SK-N-SH (cell line): ENCODE data around the gene NAP1L5. TPM values are rescaled to one million over a fixed set of nuclear protein-coding genes. Genes with fewer than 3 reads are reported as not detected.

Experiments
- CTCF ChIA-PET: fragments of 300-600, 350-600 bp; formaldehyde crosslinking; extraction: SDS; loops from one replicate; lab custom pipeline; 2021; lab: Yijun Ruan, JAX
- POLR2A ChIA-PET: fragments of 350-600 bp; sonication (Branson Sonifier 250); formaldehyde crosslinking; extraction: SDS; loops from one replicate; lab custom pipeline; 2020; ENCODE audit warnings: antibody characterized with exemption, inconsistent platforms; lab: Yijun Ruan, JAX
- DNase-seq: peaks from one replicate; pipeline ENCODE4 v3.0.0; 2012
- H2AFZ ChIP-seq: fragments of 200-600 bp; sonication (generic); 2 replicates; pipeline ENCODE4 v1.8.1; 2016; ENCODE audit warnings: antibody characterized with exemption, mild to moderate bottlenecking, low read depth
- H3F3A ChIP-seq: fragments of 200-600 bp; sonication (generic); replicated peaks from 2 replicates; pipeline ENCODE3; 2016; ENCODE audit warnings: antibody characterized with exemption, mild to moderate bottlenecking; ENCODE audit not compliant: insufficient read depth
- H3K27ac ChIP-seq, 2 experiments: fragments of 200-500 bp in 1 of 2; fragments of 200-600 bp in 1 of 2; sonication (Bioruptor generic) in 1 of 2; sonication (generic), shearing (Covaris generic) in 1 of 2; 2 replicates each; pipeline versions ENCODE4 v1.5.1 to v1.6.1; 2014 to 2016; ENCODE audit warnings: low read depth in 2 of 2, inconsistent platforms in 1 of 2, low read length in 1 of 2, mild to moderate bottlenecking in 1 of 2, mixed read lengths in 1 of 2
- H3K27me3 ChIP-seq: fragments of 200-600 bp; sonication (generic), shearing (Covaris generic); 2 replicates; pipeline ENCODE4 v1.6.1; 2016; ENCODE audit warnings: mixed run types; ENCODE audit not compliant: insufficient read depth
- H3K36me3 ChIP-seq, 2 experiments: fragments of 200-500 bp in 1 of 2; fragments of 200-600 bp in 1 of 2; sonication (Bioruptor generic) in 1 of 2; sonication (generic) in 1 of 2; replicated peaks in 1 of 2; 2 replicates each; pipeline versions ENCODE3 to v1.5.1; 2014 to 2016; ENCODE audit warnings: low read length in 1 of 2, mild to moderate bottlenecking in 1 of 2; ENCODE audit not compliant: insufficient read depth in 2 of 2, control insufficient read depth in 1 of 2
- H3K4me1 ChIP-seq, 2 experiments: fragments of 200-500 bp in 1 of 2; fragments of 200-600 bp in 1 of 2; sonication (Bioruptor generic) in 1 of 2; sonication (generic), shearing (Covaris generic) in 1 of 2; 2 replicates each; pipeline versions ENCODE4 v1.5.1 to v1.6.1; 2014 to 2016; ENCODE audit warnings: low read depth in 1 of 2, low read length in 1 of 2, mixed run types in 1 of 2; ENCODE audit not compliant: insufficient read depth in 2 of 2, control insufficient read depth in 1 of 2
- H3K4me2 ChIP-seq: fragments of 200-600 bp; sonication (generic), shearing (Covaris generic); 2 replicates; pipeline ENCODE4 v1.6.1; 2017; ENCODE audit warnings: mixed run types
- H3K4me3 ChIP-seq, 2 experiments: fragments of 200-500 bp in 1 of 2; fragments of 200-600 bp in 1 of 2; sonication (Bioruptor generic) in 1 of 2; sonication (generic), shearing (Covaris generic) in 1 of 2; 2 replicates each; pipeline versions ENCODE4 v1.5.1 to v1.8.1; 2014 to 2016; ENCODE audit warnings: low read depth in 2 of 2, inconsistent platforms in 1 of 2, low read length in 1 of 2, mild to moderate bottlenecking in 1 of 2, mixed read lengths in 1 of 2, moderate library complexity in 1 of 2
- H3K79me2 ChIP-seq: fragments of 200-600 bp; sonication (generic); 2 replicates; pipeline ENCODE4 v1.8.1; 2017; ENCODE audit warnings: mild to moderate bottlenecking; ENCODE audit not compliant: insufficient read depth
- H3K9ac ChIP-seq: fragments of 200-600 bp; sonication (generic); 2 replicates; pipeline ENCODE4 v1.6.1; 2017; ENCODE audit warnings: mixed run types
- H3K9me2 ChIP-seq: fragments of 200-600 bp; sonication (generic); 2 replicates; pipeline ENCODE4 v1.6.1; 2017; ENCODE audit warnings: mixed run types
- H3K9me3 ChIP-seq: fragments of 200-600 bp; sonication (generic); 2 replicates; pipeline ENCODE4 v1.6.1; 2017; ENCODE audit warnings: mixed run types, mild to moderate bottlenecking, moderate library complexity
- H4K20me1 ChIP-seq: fragments of 200-600 bp; sonication (generic); 2 replicates; pipeline ENCODE4 v1.6.1; 2017; ENCODE audit warnings: mild to moderate bottlenecking, mixed run types; ENCODE audit not compliant: insufficient read depth
- CTCF ChIP-seq: fragments of 200-600 bp; sonication (generic); IDR thresholded peaks from 2 replicates; pipeline ENCODE4 v1.6.1; 2017; ENCODE audit warnings: antibody characterized with exemption, mild to moderate bottlenecking, moderate library complexity
- FOXM1 ChIP-seq: IDR thresholded peaks from 2 replicates; pipeline ENCODE4 v1.4.0; 2012; ENCODE audit warnings: low read depth, mild to moderate bottlenecking
- GABPA ChIP-seq: IDR thresholded peaks from 2 replicates; pipeline ENCODE4 v1.4.0; 2012; ENCODE audit warnings: low read depth, mild to moderate bottlenecking
- IRF3 ChIP-seq: fragments of 150-350 bp; IDR thresholded peaks from 2 replicates; pipeline ENCODE4 v1.6.1; 2016; ENCODE audit warnings: mild to moderate bottlenecking, low read depth, low read length
- MEF2A ChIP-seq: IDR thresholded peaks from 2 replicates; pipeline ENCODE4 v1.4.0; 2012; ENCODE audit warnings: low read depth, borderline replicate concordance
- NFIC ChIP-seq: IDR thresholded peaks from 2 replicates; pipeline ENCODE4 v1.4.0; 2012; ENCODE audit warnings: borderline replicate concordance
- RCOR1 ChIP-seq: fragments of 150-350 bp; IDR thresholded peaks from 2 replicates; pipeline ENCODE4 v1.6.1; 2017; ENCODE audit warnings: antibody characterized with exemption, low read length
- SIN3A ChIP-seq: IDR thresholded peaks from 2 replicates; pipeline ENCODE4 v1.6.1; 2012; ENCODE audit warnings: low read depth, mild to moderate bottlenecking, low read length, moderate library complexity, borderline replicate concordance
- SMC3 ChIP-seq: IDR thresholded peaks from 2 replicates; pipeline ENCODE4 v1.6.1; 2012; ENCODE audit warnings: low read depth, low read length, improper control_type of control experiment
- TAF1 ChIP-seq: IDR thresholded peaks from 2 replicates; pipeline ENCODE4 v1.6.1; 2012; ENCODE audit warnings: low read depth, mild to moderate bottlenecking, low read length, moderate library complexity, borderline replicate concordance
- TEAD4 ChIP-seq: IDR thresholded peaks from 2 replicates; pipeline ENCODE4 v1.4.0; 2012; ENCODE audit warnings: mild to moderate bottlenecking, borderline replicate concordance; ENCODE audit not compliant: insufficient read depth
- WGBS: methylation state at CpG from one replicate; pipeline ENCODE4 v1.1.6; 2017; ENCODE audit warnings: low lambda C conversion rate; 5-methylcytosine and 5-hydroxymethylcytosine counted together
- polyA plus RNA-seq, 3 experiments: library from polyadenylated mRNA; depleted of rRNA; stranded (reverse); fragments of >200 nt; gene quantifications; 2 replicates each; pipeline ENCODE4 v1.2.3, GENCODE V29; 2012
- TF ChIP-seq, protein P1 (sequence below): IDR thresholded peaks from 2 replicates; pipeline ENCODE4 v1.4.0; 2012; ENCODE audit warnings: low read depth, borderline replicate concordance
- TF ChIP-seq, protein P2 (sequence below): IDR thresholded peaks from 2 replicates; pipeline ENCODE4 v1.4.0; 2012; ENCODE audit warnings: low read depth
- TF ChIP-seq, protein P3 (sequence below): IDR thresholded peaks from 2 replicates; pipeline ENCODE4; 2012

NAP1L5 gene
- polyA plus RNA-seq, 1 of the 3 experiments (the other 2 are of a cell fraction), result 7.5 TPM

GRCh38 chr4:88735564-88735963 is 37.9 kb upstream of the NAP1L5 start:
- Histone ChIP-seq H3K4me1 (no peaks in the 10 kb centered on the region; a peak in 1 of 4 replicates), H2AFZ (no peak overlapping the region), H3K36me3 (peaks cover 0 to 12% of the 10 kb centered on the region in 2 experiments), H3K27me3 (no peaks in the 10 kb centered on the region), H3F3A (no peaks in the 10 kb centered on the region), H3K4me2 (no peak overlapping the region), H3K9me3 (no peaks in the 10 kb centered on the region), H3K27ac (no peak overlapping the region), H3K9me2 (no peaks in the 10 kb centered on the region), H3K4me3 (no peak overlapping the region), H4K20me1 (no peaks in the 10 kb centered on the region), H3K9ac (no peak overlapping the region), H3K79me2 (no peaks in the 10 kb centered on the region)
- CTCF ChIA-PET, result interaction anchor here (0.8 to 2.3 kb wide), 2 partner anchors 27 to 524 kb away, joined by 4 to 7 read pairs; no protein-coding TSS in a partner anchor
- TF ChIP-seq IRF3 (no peak), MEF2A (no peak)
- WGBS, result 100% methylated on average over 1 of the region's 1 CpG
- POLR2A ChIA-PET, result no interaction called here
- DNase-seq, result no peak

- POLR2A ChIA-PET, result no interaction called here
- Histone ChIP-seq H3K79me2 (no peaks in the 10 kb centered on the region), H3K27me3 (no peaks in the 10 kb centered on the region), H2AFZ (no peak overlapping the region), H3K4me2 (no peak overlapping the region), H3K9me2 (no peaks in the 10 kb centered on the region), H4K20me1 (no peaks in the 10 kb centered on the region), H3K4me3 (no peak overlapping the region), H3K36me3 (peaks cover 0 to 23% of the 10 kb centered on the region in 2 experiments), H3K27ac (no peak overlapping the region), H3K4me1 (no peaks in the 10 kb centered on the region; a peak in 1 of 4 replicates), H3K9me3 (no peaks in the 10 kb centered on the region), H3K9ac (no peak overlapping the region), H3F3A (no peaks in the 10 kb centered on the region)
- WGBS, result 87% methylated on average over 2 of the region's 3 CpGs
- TF ChIP-seq TAF1 (no peak), SMC3 (no peak), GABPA (no peak), SIN3A (no peak)
- CTCF ChIA-PET, result interaction anchor here (1.1 to 1.4 kb wide), 2 partner anchors 14 to 28 kb away, joined by 3 read pairs; no protein-coding TSS in a partner anchor
- DNase-seq, result no peak
Observed at GRCh38 chr4:88734403-88734949, 36.8 kb upstream of the NAP1L5 start.

GRCh38 chr4:88732714-88733368 is 35.2 kb upstream of the NAP1L5 start:
- H3K4me1 ChIP-seq, result peaks cover 0 to 2% of the 10 kb centered on the region in 2 experiments; a peak in 1 of 4 replicates
- WGBS, result 88% methylated on average over 5 of the region's 5 CpGs
- H3K4me2 ChIP-seq, result no peak overlapping the region
- peaks cover 2 to 28% of the 10 kb centered on the region in 2 experiments for H3K36me3 ChIP-seq
- H2AFZ ChIP-seq, result no peak overlapping the region
- H3K79me2 ChIP-seq, result no peaks in the 10 kb centered on the region
- H3K27ac ChIP-seq, result no peak overlapping the region
- no peaks in the 10 kb centered on the region for H4K20me1 ChIP-seq
- ChIA-PET POLR2A (no interaction called here), CTCF (interaction anchor here (0.9 to 1.6 kb wide), 4 partner anchors 12 to 291 kb away, joined by 3 to 4 read pairs (median 3); no protein-coding TSS in a partner anchor)
- H3K9ac ChIP-seq, result no peak overlapping the region
- no peak overlapping the region for H3K4me3 ChIP-seq
- H3K9me2 ChIP-seq, result no peaks in the 10 kb centered on the region
- no peaks in the 10 kb centered on the region for H3F3A ChIP-seq
- H3K27me3 ChIP-seq, result no peaks in the 10 kb centered on the region
- H3K9me3 ChIP-seq, result no peaks in the 10 kb centered on the region
- DNase-seq, result no peak
- TF ChIP-seq FOXM1, result no peak
- no peak for TF ChIP-seq CTCF
- TF ChIP-seq NFIC, result no peak
- TF ChIP-seq, protein P1, sequence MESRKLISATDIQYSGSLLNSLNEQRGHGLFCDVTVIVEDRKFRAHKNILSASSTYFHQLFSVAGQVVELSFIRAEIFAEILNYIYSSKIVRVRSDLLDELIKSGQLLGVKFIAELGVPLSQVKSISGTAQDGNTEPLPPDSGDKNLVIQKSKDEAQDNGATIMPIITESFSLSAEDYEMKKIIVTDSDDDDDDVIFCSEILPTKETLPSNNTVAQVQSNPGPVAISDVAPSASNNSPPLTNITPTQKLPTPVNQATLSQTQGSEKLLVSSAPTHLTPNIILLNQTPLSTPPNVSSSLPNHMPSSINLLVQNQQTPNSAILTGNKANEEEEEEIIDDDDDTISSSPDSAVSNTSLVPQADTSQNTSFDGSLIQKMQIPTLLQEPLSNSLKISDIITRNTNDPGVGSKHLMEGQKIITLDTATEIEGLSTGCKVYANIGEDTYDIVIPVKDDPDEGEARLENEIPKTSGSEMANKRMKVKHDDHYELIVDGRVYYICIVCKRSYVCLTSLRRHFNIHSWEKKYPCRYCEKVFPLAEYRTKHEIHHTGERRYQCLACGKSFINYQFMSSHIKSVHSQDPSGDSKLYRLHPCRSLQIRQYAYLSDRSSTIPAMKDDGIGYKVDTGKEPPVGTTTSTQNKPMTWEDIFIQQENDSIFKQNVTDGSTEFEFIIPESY, result no peak
- no peak for TF ChIP-seq TAF1
- no peak for TF ChIP-seq TEAD4
- TF ChIP-seq, protein P2, sequence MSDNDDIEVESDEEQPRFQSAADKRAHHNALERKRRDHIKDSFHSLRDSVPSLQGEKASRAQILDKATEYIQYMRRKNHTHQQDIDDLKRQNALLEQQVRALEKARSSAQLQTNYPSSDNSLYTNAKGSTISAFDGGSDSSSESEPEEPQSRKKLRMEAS, result no peak
- TF ChIP-seq, protein P3, sequence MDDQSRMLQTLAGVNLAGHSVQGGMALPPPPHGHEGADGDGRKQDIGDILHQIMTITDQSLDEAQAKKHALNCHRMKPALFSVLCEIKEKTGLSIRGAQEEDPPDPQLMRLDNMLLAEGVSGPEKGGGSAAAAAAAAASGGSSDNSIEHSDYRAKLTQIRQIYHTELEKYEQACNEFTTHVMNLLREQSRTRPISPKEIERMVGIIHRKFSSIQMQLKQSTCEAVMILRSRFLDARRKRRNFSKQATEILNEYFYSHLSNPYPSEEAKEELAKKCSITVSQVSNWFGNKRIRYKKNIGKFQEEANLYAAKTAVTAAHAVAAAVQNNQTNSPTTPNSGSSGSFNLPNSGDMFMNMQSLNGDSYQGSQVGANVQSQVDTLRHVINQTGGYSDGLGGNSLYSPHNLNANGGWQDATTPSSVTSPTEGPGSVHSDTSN, result no peak
- no peak for TF ChIP-seq RCOR1
